CD14-positive monocyte (primary cell): Measurements from ENCODE around the gene P2RY14. TPM values are rescaled to one million over a fixed set of nuclear protein-coding genes. Genes with fewer than 3 reads are reported as not detected.

Experiments used
- DNase-seq, 3 donors: peaks; one replicate each; pipeline ENCODE4 v3.0.0-alpha.2; 2011 to 2022
- H2AFZ ChIP-seq: 2 replicates; pipeline ENCODE4 v1.6.0; 2012; ENCODE audit warnings: mild to moderate bottlenecking, low read depth, low read length, inconsistent platforms; ENCODE audit not compliant: insufficient read depth, poor library complexity, severe bottlenecking
- H3K27ac ChIP-seq, 2 donors: 1 replicate in 1 of 2; 2 replicates in 1 of 2; pipeline ENCODE4 v1.5.1; 2012 to 2013; ENCODE audit warnings: low read length in 2 of 2, control low read depth in 1 of 2, inconsistent platforms in 1 of 2, low read depth in 1 of 2, mild to moderate bottlenecking in 1 of 2
- H3K27me3 ChIP-seq, 2 donors: one replicate each; pipeline versions ENCODE4 v1.6.0 to v1.6.1; 2011 to 2013; ENCODE audit warnings: low read length in 2 of 2; ENCODE audit not compliant: control insufficient read depth in 2 of 2, insufficient read depth in 2 of 2
- H3K36me3 ChIP-seq, 2 donors: replicated peaks in 1 of 2; 1 replicate in 1 of 2; 2 replicates in 1 of 2; pipeline versions ENCODE4 v1.5.1 to v1.6.1; 2012 to 2013; ENCODE audit warnings: low read length in 2 of 2, control low read depth in 1 of 2, inconsistent platforms in 1 of 2, mild to moderate bottlenecking in 1 of 2; ENCODE audit not compliant: insufficient read depth in 2 of 2, control insufficient read depth in 1 of 2
- H3K4me1 ChIP-seq, 2 donors: 1 replicate in 1 of 2; 2 replicates in 1 of 2; pipeline versions ENCODE4 v1.5.1 to v1.6.1; 2012 to 2013; ENCODE audit warnings: low read length in 2 of 2, control low read depth in 1 of 2, inconsistent platforms in 1 of 2, mild to moderate bottlenecking in 1 of 2, moderate library complexity in 1 of 2; ENCODE audit not compliant: insufficient read depth in 2 of 2, control insufficient read depth in 1 of 2
- H3K4me2 ChIP-seq: replicated peaks from 2 replicates; pipeline ENCODE3; 2012; ENCODE audit warnings: low read length, moderate library complexity, mild to moderate bottlenecking; ENCODE audit not compliant: poor library complexity, severe bottlenecking; ENCODE audit errors: extremely low read depth
- H3K4me3 ChIP-seq, 3 experiments: fragments of 200-600 bp in 1 of 3; sonication (generic) in 1 of 3; replicated peaks in 1 of 3; 1 replicate in 2 of 3; 2 replicates in 1 of 3; pipeline ENCODE4 v1.5.1; 2011 to 2013; ENCODE audit warnings: low read length in 3 of 3, mild to moderate bottlenecking in 3 of 3, control low read depth in 2 of 3, low read depth in 2 of 3, inconsistent platforms in 1 of 3, moderate library complexity in 1 of 3
- H3K79me2 ChIP-seq: 2 replicates; pipeline ENCODE4 v1.6.0; 2012; ENCODE audit warnings: mild to moderate bottlenecking, control low read depth, inconsistent platforms, low read length, moderate library complexity; ENCODE audit not compliant: insufficient read depth
- H3K9ac ChIP-seq: 2 replicates; pipeline ENCODE4 v1.6.0; 2017; ENCODE audit warnings: low read length, mild to moderate bottlenecking; ENCODE audit not compliant: insufficient read depth, poor library complexity, severe bottlenecking
- H3K9me3 ChIP-seq, 2 donors: replicated peaks in 1 of 2; 1 replicate in 1 of 2; 2 replicates in 1 of 2; pipeline versions ENCODE4 v1.5.1 to v1.6.1; 2012 to 2013; ENCODE audit warnings: low read length in 2 of 2, control low read depth in 1 of 2; ENCODE audit not compliant: control insufficient read depth in 1 of 2, insufficient read depth in 1 of 2
- H4K20me1 ChIP-seq: 2 replicates; pipeline ENCODE4 v1.6.0; 2012; ENCODE audit warnings: mild to moderate bottlenecking, low read length, control low read depth, moderate library complexity; ENCODE audit not compliant: insufficient read depth
- H3K27ac Mint-ChIP-seq, 7 donors: one replicate each; pipeline ENCODE4 v1.8.0; 2020; ENCODE audit warnings: mild to moderate bottlenecking in 7 of 7, mixed read lengths in 7 of 7, moderate library complexity in 6 of 7, inconsistent platforms in 2 of 7
- H3K27me3 Mint-ChIP-seq, 3 donors: one replicate each; pipeline ENCODE4 v1.8.0; 2021 to 2022; ENCODE audit warnings: low read depth in 3 of 3, mild to moderate bottlenecking in 3 of 3, mixed read lengths in 3 of 3, moderate library complexity in 3 of 3, inconsistent platforms in 1 of 3
- H3K36me3 Mint-ChIP-seq, 2 donors: one replicate each; pipeline ENCODE4 v1.8.0; 2020; ENCODE audit warnings: mixed read lengths in 2 of 2, inconsistent platforms in 1 of 2, mild to moderate bottlenecking in 1 of 2
- H3K4me1 Mint-ChIP-seq: one replicate; pipeline ENCODE4 v1.8.0; 2020; ENCODE audit warnings: mild to moderate bottlenecking, mixed read lengths
- H3K4me3 Mint-ChIP-seq, 2 donors: one replicate each; pipeline ENCODE4 v1.8.0; 2020; ENCODE audit warnings: mild to moderate bottlenecking in 2 of 2, mixed read lengths in 2 of 2, moderate library complexity in 1 of 2
- H3K9me3 Mint-ChIP-seq, 7 donors: one replicate each; pipeline ENCODE4 v1.8.0; 2020 to 2022; ENCODE audit warnings: mixed read lengths in 7 of 7, mild to moderate bottlenecking in 6 of 7, moderate library complexity in 6 of 7, inconsistent platforms in 2 of 7
- CTCF ChIP-seq: fragments of 200-600 bp; IDR thresholded peaks from one replicate; pipeline ENCODE4 v1.8.0; 2022; ENCODE audit warnings: antibody characterized with exemption, mild to moderate bottlenecking
- WGBS: methylation state at CpG from one replicate; pipeline ENCODE4 v1.1.5; 2013; ENCODE audit warnings: missing lambda C conversion rate; ENCODE audit not compliant: insufficient coverage; 5-methylcytosine and 5-hydroxymethylcytosine counted together
- intact Hi-C, 2 donors: fragments of 100-400 bp; cut with micrococcal nuclease; formaldehyde crosslinking; loops; one replicate each; pipeline versions ENCODE4 v1.15.0 to v1.15.1; 2023
- polyA plus RNA-seq, 3 donors: library from polyadenylated mRNA; depleted of rRNA in 1 of 3; unstranded in 2 of 3; stranded (reverse) in 1 of 3; fragments of 300-500 nt in 2 of 3; fragments of >200 nt in 1 of 3; fragmentation: Illumina TruSeq in 2 of 3; gene quantifications; 1 replicate in 2 of 3; 2 replicates in 1 of 3; pipeline ENCODE4 v1.2.3, GENCODE V29; 2012 to 2021

Gene P2RY14
- polyA plus RNA-seq, 3 donors: 0.20 to 0.67 (median 0.50) TPM

DNA sequence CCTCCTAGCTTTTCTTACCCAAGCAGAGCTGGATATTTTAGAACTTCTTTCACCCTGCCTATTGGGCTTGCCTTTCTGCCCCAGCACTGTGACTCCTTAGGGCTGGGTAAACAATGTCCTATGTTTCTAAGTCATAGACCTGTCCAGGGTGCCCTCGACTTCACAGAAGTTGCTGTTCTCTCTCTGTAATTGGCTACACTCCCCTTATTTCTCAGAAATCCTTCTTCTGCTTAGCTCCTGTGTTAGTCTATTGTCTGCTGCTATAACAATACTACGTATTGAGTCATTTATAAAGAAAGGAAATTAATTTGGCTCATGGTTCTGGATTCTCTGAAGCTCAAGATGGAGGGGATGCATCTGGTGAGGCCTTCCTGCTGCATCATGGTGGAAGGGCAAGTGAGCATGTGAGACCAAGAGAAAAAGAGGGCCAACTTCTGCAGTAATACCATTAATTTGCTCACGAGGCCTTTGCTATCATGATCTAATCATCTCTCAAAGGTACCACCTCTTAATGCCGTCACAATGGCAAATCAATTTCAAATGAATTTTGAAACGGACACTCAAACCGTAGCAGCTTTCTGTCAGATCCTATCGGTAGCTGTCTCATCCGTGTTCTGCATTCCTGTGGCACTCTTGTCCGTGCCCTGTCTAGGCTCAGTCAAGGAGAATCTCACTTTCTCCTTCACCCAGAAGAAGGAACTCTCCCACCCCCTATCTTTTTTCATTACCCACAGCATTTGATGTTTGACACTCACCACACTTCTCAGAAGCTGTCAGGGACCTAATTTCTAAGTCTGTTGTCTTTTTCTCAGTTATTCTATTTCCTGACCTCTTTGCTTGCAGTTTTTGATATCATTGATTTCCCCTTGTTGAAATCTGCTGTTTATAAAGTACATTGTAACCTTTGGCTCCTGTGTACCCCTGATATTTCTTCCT is 53.0 kb downstream of the P2RY14 start:
- intact Hi-C loops: loop anchor here (5.0 kb wide), 1 partner anchor 58 kb away; no protein-coding TSS in a partner anchor
- no peak overlapping the region for H3K4me2 ChIP-seq
- H3K36me3 Mint-ChIP-seq: peaks cover 6 to 8% of the 10 kb centered on the region in 2 donors
- H3K36me3 ChIP-seq: no peaks in the 10 kb centered on the region
- H3K4me3 ChIP-seq: no peak overlapping the region
- H3K9ac ChIP-seq: no peak overlapping the region
- TF ChIP-seq CTCF: no peak
- H3K4me3 Mint-ChIP-seq: no peak overlapping the region
- peaks cover 18 to 29% of the 10 kb centered on the region in 2 donors for H3K4me1 ChIP-seq
- H3K27me3 ChIP-seq: no peaks in the 10 kb centered on the region
- peak overlapping the region in 1 of 2 donors; percentile 51 for H3K27ac ChIP-seq
- H3K9me3 ChIP-seq: peaks cover 0 to 6% of the 10 kb centered on the region in 2 donors
- H2AFZ ChIP-seq: peak overlapping the region; percentile 71
- H4K20me1 ChIP-seq: no peaks in the 10 kb centered on the region
- WGBS: 77% methylated on average over 8 of the region's 9 CpGs
- no peaks in the 10 kb centered on the region for H3K79me2 ChIP-seq
- peak overlapping the region; percentile 46 to 82 (median 78) for H3K27ac Mint-ChIP-seq
- no peak for DNase-seq
- H3K4me1 Mint-ChIP-seq: peaks cover 27% of the 10 kb centered on the region
- H3K9me3 Mint-ChIP-seq: peaks cover 6 to 15% (median 12%) of the 10 kb centered on the region in 7 donors
- H3K27me3 Mint-ChIP-seq: peaks cover 0 to 2% (median 0%) of the 10 kb centered on the region in 3 donors

DNA sequence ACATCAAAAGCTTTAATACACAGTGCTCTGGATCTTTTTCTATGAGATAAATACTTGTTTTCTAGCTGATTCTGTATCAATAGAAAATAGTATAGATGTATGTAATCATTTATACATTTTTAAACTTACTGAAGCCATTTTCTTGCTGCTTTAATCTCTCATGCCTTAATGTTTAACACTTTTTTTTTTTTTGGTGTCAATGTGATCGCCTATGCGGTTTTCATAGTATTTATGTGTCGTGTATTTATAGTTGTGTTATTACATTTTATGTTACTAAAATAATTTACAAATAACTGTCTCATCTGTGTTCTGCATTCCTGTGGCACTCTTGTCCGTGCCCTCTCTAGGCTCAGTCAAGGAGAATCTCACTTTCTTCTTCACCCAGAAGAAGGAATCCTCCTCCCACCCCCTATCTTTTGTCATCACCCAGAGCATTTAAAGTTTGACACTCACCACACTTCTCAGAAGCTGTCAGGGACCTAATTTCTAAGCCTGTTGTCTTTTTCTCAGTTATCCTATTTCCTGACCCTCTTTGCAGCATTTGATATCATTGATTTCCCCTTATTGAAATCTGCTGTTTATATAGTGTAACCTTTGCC is 54.0 kb downstream of the P2RY14 start:
- Histone ChIP-seq H2AFZ (no peak overlapping the region), H3K79me2 (no peaks in the 10 kb centered on the region), H3K9me3 (peaks cover 0 to 6% of the 10 kb centered on the region in 2 donors), H3K36me3 (no peaks in the 10 kb centered on the region), H3K4me3 (no peak overlapping the region), H4K20me1 (no peaks in the 10 kb centered on the region), H3K4me2 (no peak overlapping the region), H3K27me3 (no peaks in the 10 kb centered on the region), H3K9ac (no peak overlapping the region), H3K4me1 (peaks cover 14 to 24% of the 10 kb centered on the region in 2 donors), H3K27ac (no peak overlapping the region)
- peaks cover 0 to 2% (median 0%) of the 10 kb centered on the region in 3 donors for H3K27me3 Mint-ChIP-seq
- H3K9me3 Mint-ChIP-seq: peaks cover 6 to 15% (median 12%) of the 10 kb centered on the region in 7 donors
- intact Hi-C loops: no loop called here
- H3K36me3 Mint-ChIP-seq: peaks cover 6 to 8% of the 10 kb centered on the region in 2 donors
- H3K4me1 Mint-ChIP-seq: peaks cover 23% of the 10 kb centered on the region
- WGBS: 92% methylated on average over 1 of the region's 4 CpGs
- H3K27ac Mint-ChIP-seq: no peak overlapping the region
- H3K4me3 Mint-ChIP-seq: no peak overlapping the region
- no peak for TF ChIP-seq CTCF
- no peak for DNase-seq
